Measurements from ENCODE around the gene TEX48. TPM values are rescaled to one million over a fixed set of nuclear protein-coding genes. Genes with fewer than 3 reads are reported as not detected.
A peak's percentile ranks its signal among the peaks of the same experiment; 100 is the strongest.

Gene TEX48
- total and polyA plus RNA-seq, 5 donors from 2014 or later, result not detected

- Histone ChIP-seq H3K4me3 (ENCODE audit: low read depth, low read length) (no peak overlapping the region), H3K27me3 (ENCODE audit: control insufficient read depth, insufficient read depth, low read length) (peaks cover 20% of the 10 kb centered on the region), H3K4me1 (ENCODE audit: control insufficient read depth, insufficient read depth, low read length, poor library complexity, severe bottlenecking) (peaks cover 4% of the 10 kb centered on the region), H3K27ac (ENCODE audit: insufficient read depth, low read length, poor library complexity, severe bottlenecking) (no peak overlapping the region), H3K36me3 (ENCODE audit: control insufficient read depth, insufficient read depth, low read length) (no peaks in the 10 kb centered on the region), H3K9me3 (ENCODE audit: control insufficient read depth in 2 of 2, low read length in 2 of 2) (no peaks in the 10 kb centered on the region)
- no peaks in the 10 kb centered on the region for H3K36me3 Mint-ChIP-seq
- ATAC-seq (ENCODE audit: low read depth in 2 of 2), result no peak
- H3K27me3 Mint-ChIP-seq, result peaks cover 50% of the 10 kb centered on the region
- no peak for DNase-seq
- no peak overlapping the region for H3K4me3 Mint-ChIP-seq
- peaks cover 0 to 6% (median 5%) of the 10 kb centered on the region in 4 donors for H3K4me1 Mint-ChIP-seq
- H3K9me3 Mint-ChIP-seq, result peaks cover 0 to 2% (median 0%) of the 10 kb centered on the region in 7 donors
- H3K27ac Mint-ChIP-seq, result peak overlapping the region in 1 of 3 donors; percentile 9
These were observed 5.1 kb downstream of the TEX48 start for GRCh38 chr9:114676901-114677300.

- Mint-ChIP-seq H3K4me1 (no peaks in the 10 kb centered on the region), H3K9me3 (peaks cover 0 to 5% (median 0%) of the 10 kb centered on the region in 7 donors), H3K27ac (no peak overlapping the region), H3K36me3 (no peaks in the 10 kb centered on the region), H3K27me3 (peaks cover 52% of the 10 kb centered on the region), H3K4me3 (no peak overlapping the region)
- Histone ChIP-seq H3K4me1 (ENCODE audit: control insufficient read depth, insufficient read depth, low read length, poor library complexity, severe bottlenecking) (no peaks in the 10 kb centered on the region), H3K27me3 (ENCODE audit: control insufficient read depth, insufficient read depth, low read length) (peaks cover 21% of the 10 kb centered on the region), H3K36me3 (ENCODE audit: control insufficient read depth, insufficient read depth, low read length) (no peaks in the 10 kb centered on the region), H3K9me3 (ENCODE audit: control insufficient read depth in 2 of 2, low read length in 2 of 2) (peaks cover 0 to 3% of the 10 kb centered on the region in 2 experiments), H3K4me3 (ENCODE audit: low read depth, low read length) (no peak overlapping the region), H3K27ac (ENCODE audit: insufficient read depth, low read length, poor library complexity, severe bottlenecking) (no peak overlapping the region)
- ATAC-seq (ENCODE audit: low read depth in 2 of 2) (no peak), DNase-seq (no peak)
These were observed 7.0 kb downstream of the TEX48 start for GRCh38 chr9:114674798-114675540.

- no peak overlapping the region for H3K4me3 Mint-ChIP-seq
- H3K27me3 Mint-ChIP-seq, result peaks cover 51% of the 10 kb centered on the region
- H3K9me3 Mint-ChIP-seq, result peaks cover 0 to 5% (median 0%) of the 10 kb centered on the region in 7 donors
- no peak overlapping the region for H3K27ac Mint-ChIP-seq
- peaks cover 0 to 3% of the 10 kb centered on the region in 2 experiments for H3K9me3 ChIP-seq (ENCODE audit: control insufficient read depth in 2 of 2, low read length in 2 of 2)
- no peaks in the 10 kb centered on the region for H3K4me1 Mint-ChIP-seq
- H3K4me3 ChIP-seq (ENCODE audit: low read depth, low read length), result no peak overlapping the region
- H3K36me3 Mint-ChIP-seq, result no peaks in the 10 kb centered on the region
- H3K36me3 ChIP-seq (ENCODE audit: control insufficient read depth, insufficient read depth, low read length), result no peaks in the 10 kb centered on the region
- peaks cover 20% of the 10 kb centered on the region for H3K27me3 ChIP-seq (ENCODE audit: control insufficient read depth, insufficient read depth, low read length)
- no peak overlapping the region for H3K27ac ChIP-seq (ENCODE audit: insufficient read depth, low read length, poor library complexity, severe bottlenecking)
- ATAC-seq (ENCODE audit: low read depth in 2 of 2) (no peak), DNase-seq (no peak)
- H3K4me1 ChIP-seq (ENCODE audit: control insufficient read depth, insufficient read depth, low read length, poor library complexity, severe bottlenecking), result no peaks in the 10 kb centered on the region
These were observed 7.8 kb downstream of the TEX48 start for GRCh38 chr9:114674076-114674797.

GRCh38 chr9:114671605-114672004 lies 10.4 kb downstream of the TEX48 start:
- no peaks in the 10 kb centered on the region for H3K36me3 Mint-ChIP-seq
- Histone ChIP-seq H3K36me3 (ENCODE audit: control insufficient read depth, insufficient read depth, low read length) (no peaks in the 10 kb centered on the region), H3K27me3 (ENCODE audit: control insufficient read depth, insufficient read depth, low read length) (peaks cover 11% of the 10 kb centered on the region), H3K4me3 (ENCODE audit: low read depth, low read length) (no peak overlapping the region), H3K4me1 (ENCODE audit: control insufficient read depth, insufficient read depth, low read length, poor library complexity, severe bottlenecking) (no peaks in the 10 kb centered on the region), H3K9me3 (ENCODE audit: control insufficient read depth in 2 of 2, low read length in 2 of 2) (peaks cover 0 to 3% of the 10 kb centered on the region in 2 experiments), H3K27ac (ENCODE audit: insufficient read depth, low read length, poor library complexity, severe bottlenecking) (no peak overlapping the region)
- no peak overlapping the region for H3K4me3 Mint-ChIP-seq
- H3K27me3 Mint-ChIP-seq, result peaks cover 37% of the 10 kb centered on the region
- DNase-seq (no peak), ATAC-seq (ENCODE audit: low read depth in 2 of 2) (no peak)
- H3K4me1 Mint-ChIP-seq, result no peaks in the 10 kb centered on the region
- H3K9me3 Mint-ChIP-seq, result peaks cover 0 to 5% (median 0%) of the 10 kb centered on the region in 7 donors
- no peak overlapping the region for H3K27ac Mint-ChIP-seq

- Mint-ChIP-seq H3K27ac (no peak overlapping the region), H3K4me1 (no peaks in the 10 kb centered on the region), H3K4me3 (no peak overlapping the region), H3K9me3 (peaks cover 0 to 5% (median 0%) of the 10 kb centered on the region in 7 donors), H3K27me3 (peaks cover 32% of the 10 kb centered on the region), H3K36me3 (no peaks in the 10 kb centered on the region)
- H3K27me3 ChIP-seq (ENCODE audit: control insufficient read depth, insufficient read depth, low read length), result peaks cover 6% of the 10 kb centered on the region
- H3K36me3 ChIP-seq (ENCODE audit: control insufficient read depth, insufficient read depth, low read length), result no peaks in the 10 kb centered on the region
- H3K4me3 ChIP-seq (ENCODE audit: low read depth, low read length), result no peak overlapping the region
- H3K9me3 ChIP-seq (ENCODE audit: control insufficient read depth in 2 of 2, low read length in 2 of 2), result peaks cover 0 to 3% of the 10 kb centered on the region in 2 experiments
- ATAC-seq (ENCODE audit: low read depth in 2 of 2), result no peak
- DNase-seq, result no peak
- H3K27ac ChIP-seq (ENCODE audit: insufficient read depth, low read length, poor library complexity, severe bottlenecking), result no peak overlapping the region
- H3K4me1 ChIP-seq (ENCODE audit: control insufficient read depth, insufficient read depth, low read length, poor library complexity, severe bottlenecking), result no peaks in the 10 kb centered on the region
These were observed 12.0 kb downstream of the TEX48 start for GRCh38 chr9:114669961-114670360.

GRCh38 chr9:114668146-114668545 lies 13.8 kb downstream of the TEX48 start:
- H3K27ac Mint-ChIP-seq, result no peak overlapping the region
- peaks cover 8% of the 10 kb centered on the region for H3K27me3 ChIP-seq (ENCODE audit: control insufficient read depth, insufficient read depth, low read length)
- no peak overlapping the region for H3K4me3 Mint-ChIP-seq
- H3K27me3 Mint-ChIP-seq, result peaks cover 27% of the 10 kb centered on the region
- H3K27ac ChIP-seq (ENCODE audit: insufficient read depth, low read length, poor library complexity, severe bottlenecking), result no peak overlapping the region
- H3K9me3 Mint-ChIP-seq, result peaks cover 0 to 5% (median 0%) of the 10 kb centered on the region in 7 donors
- H3K36me3 ChIP-seq (ENCODE audit: control insufficient read depth, insufficient read depth, low read length), result no peaks in the 10 kb centered on the region
- H3K9me3 ChIP-seq (ENCODE audit: control insufficient read depth in 2 of 2, low read length in 2 of 2), result peaks cover 0 to 3% of the 10 kb centered on the region in 2 experiments
- no peak overlapping the region for H3K4me3 ChIP-seq (ENCODE audit: low read depth, low read length)
- no peaks in the 10 kb centered on the region for H3K36me3 Mint-ChIP-seq
- no peak for DNase-seq
- H3K4me1 Mint-ChIP-seq, result no peaks in the 10 kb centered on the region
- ATAC-seq (ENCODE audit: low read depth in 2 of 2), result no peak
- H3K4me1 ChIP-seq (ENCODE audit: control insufficient read depth, insufficient read depth, low read length, poor library complexity, severe bottlenecking), result no peaks in the 10 kb centered on the region

- Histone ChIP-seq H3K36me3 (ENCODE audit: control insufficient read depth, insufficient read depth, low read length) (no peaks in the 10 kb centered on the region), H3K9me3 (ENCODE audit: control insufficient read depth in 2 of 2, low read length in 2 of 2) (peaks cover 0 to 3% of the 10 kb centered on the region in 2 experiments), H3K27me3 (ENCODE audit: control insufficient read depth, insufficient read depth, low read length) (peaks cover 13% of the 10 kb centered on the region), H3K27ac (ENCODE audit: insufficient read depth, low read length, poor library complexity, severe bottlenecking) (no peak overlapping the region), H3K4me3 (ENCODE audit: low read depth, low read length) (no peak overlapping the region), H3K4me1 (ENCODE audit: control insufficient read depth, insufficient read depth, low read length, poor library complexity, severe bottlenecking) (no peaks in the 10 kb centered on the region)
- Mint-ChIP-seq H3K27me3 (peaks cover 40% of the 10 kb centered on the region), H3K4me3 (no peak overlapping the region), H3K27ac (no peak overlapping the region), H3K9me3 (peaks cover 0 to 5% (median 0%) of the 10 kb centered on the region in 7 donors), H3K36me3 (no peaks in the 10 kb centered on the region), H3K4me1 (peaks cover 0 to 3% (median 0%) of the 10 kb centered on the region in 4 donors)
- ATAC-seq (ENCODE audit: low read depth in 2 of 2) (no peak), DNase-seq (no peak)
These were observed 15.1 kb downstream of the TEX48 start for GRCh38 chr9:114666851-114667250.

Data from CD4-positive, CD25-positive, alpha-beta regulatory T cell (primary cell).